Heart left ventricle (tissue), 13 donors: ENCODE data around the gene PCCA.

Experiments used
- POLR2A ChIP-seq, 2 donors: fragments of 450-650 bp; IDR thresholded peaks; one replicate each; pipeline ENCODE4 v1.6.1; 2017; ENCODE audit warnings: antibody characterized with exemption in 2 of 2, mild to moderate bottlenecking in 2 of 2, moderate library complexity in 2 of 2
- TF ChIP-seq, protein P1 (sequence below), 12 donors: fragments of 200-600 bp; sonication (generic) in 4 of 12; IDR thresholded peaks; one replicate each; pipeline versions ENCODE4 v1.5.0 to v1.8.0; 2018 to 2022; ENCODE audit warnings: antibody characterized with exemption in 12 of 12, mild to moderate bottlenecking in 5 of 12
- donor health status: ischemic (EF 13 %, LVEDD 7.1; RV severe dilation, severe dysfunction).
- donor health status: DM: no; HTN: yes; CAD: no.
- donor health status: DM: no; HTN: no; CAD: no.
- donor health status: ischemic (EF 25% LVEDD 6.9; RV normal size, moderate dysfunction).
- donor health status: ischemic (EF 25% LVEDD 5.7; RV mildly dilated, moderate dysfunction).
- donor health status: ischemic (EF 35%, LVEDD 5.7; RV mildly dilated, moderate dysfunction).
- donor health status: nonischemic (EF 11% LVEDD 7.7; RV severe dilation, severe dysfunction).
- donor health status: DM: yes; HTN: yes; CAD: no.
- donor health status: PGD.
- donor health status: ischemic (EF 29% LVEDD 5.4; RV normal size, mild dysfunction).
- donor health status: nonischemic (EF 23%, LVEDD 6.1; RV moderate dilation, normal function).

DNA sequence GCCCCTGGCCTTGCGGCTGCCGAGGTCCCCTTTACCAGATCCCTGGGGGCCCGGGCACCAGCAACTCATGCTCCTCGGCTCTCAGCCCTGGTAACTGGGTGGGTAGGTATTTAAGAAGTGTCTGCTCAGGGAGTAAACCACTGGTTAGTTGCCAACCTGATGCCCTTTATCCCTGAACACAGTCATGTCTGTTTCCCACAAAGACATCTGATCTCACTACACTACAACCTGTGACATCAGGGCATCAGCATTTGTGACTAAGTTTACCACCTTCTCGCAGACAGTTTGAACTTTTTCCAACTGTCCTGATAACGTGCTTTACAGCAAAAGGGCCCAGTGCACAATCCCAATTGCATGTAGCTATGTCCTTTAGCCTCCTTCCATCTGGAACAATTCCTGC lies 477.6 kb downstream of the PCCA start:
- TF ChIP-seq, protein P1, sequence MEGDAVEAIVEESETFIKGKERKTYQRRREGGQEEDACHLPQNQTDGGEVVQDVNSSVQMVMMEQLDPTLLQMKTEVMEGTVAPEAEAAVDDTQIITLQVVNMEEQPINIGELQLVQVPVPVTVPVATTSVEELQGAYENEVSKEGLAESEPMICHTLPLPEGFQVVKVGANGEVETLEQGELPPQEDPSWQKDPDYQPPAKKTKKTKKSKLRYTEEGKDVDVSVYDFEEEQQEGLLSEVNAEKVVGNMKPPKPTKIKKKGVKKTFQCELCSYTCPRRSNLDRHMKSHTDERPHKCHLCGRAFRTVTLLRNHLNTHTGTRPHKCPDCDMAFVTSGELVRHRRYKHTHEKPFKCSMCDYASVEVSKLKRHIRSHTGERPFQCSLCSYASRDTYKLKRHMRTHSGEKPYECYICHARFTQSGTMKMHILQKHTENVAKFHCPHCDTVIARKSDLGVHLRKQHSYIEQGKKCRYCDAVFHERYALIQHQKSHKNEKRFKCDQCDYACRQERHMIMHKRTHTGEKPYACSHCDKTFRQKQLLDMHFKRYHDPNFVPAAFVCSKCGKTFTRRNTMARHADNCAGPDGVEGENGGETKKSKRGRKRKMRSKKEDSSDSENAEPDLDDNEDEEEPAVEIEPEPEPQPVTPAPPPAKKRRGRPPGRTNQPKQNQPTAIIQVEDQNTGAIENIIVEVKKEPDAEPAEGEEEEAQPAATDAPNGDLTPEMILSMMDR (IDR thresholded peaks at IDR 0.05): no peak
- no peak for TF ChIP-seq POLR2A (IDR thresholded peaks at IDR 0.05)
